KMS-11 (cell line): Measurements from ENCODE around the gene MOV10.

ENCODE experiments used
- H2AFZ ChIP-seq: fragments of 200-600 bp; sonication (generic); 2 replicates; pipeline ENCODE4 v1.6.1; 2016; ENCODE audit warnings: antibody characterized with exemption, mixed run types, low read depth
- H3K27ac ChIP-seq: fragments of 200-600 bp; sonication (generic); 2 replicates; pipeline ENCODE4 v1.6.1; 2016; ENCODE audit warnings: mild to moderate bottlenecking, mixed run types
- H3K27me3 ChIP-seq: fragments of 200-600 bp; sonication (generic); 2 replicates; pipeline ENCODE4 v1.6.1; 2017; ENCODE audit warnings: mild to moderate bottlenecking, low read depth, mixed run types, moderate library complexity; ENCODE audit not compliant: insufficient read depth
- H3K36me3 ChIP-seq: fragments of 200-600 bp; sonication (generic); 2 replicates; pipeline ENCODE4 v1.6.1; 2017; ENCODE audit warnings: mild to moderate bottlenecking, mixed run types; ENCODE audit not compliant: insufficient read depth
- H3K4me1 ChIP-seq: fragments of 200-600 bp; sonication (generic); 2 replicates; pipeline ENCODE4 v1.6.1; 2016; ENCODE audit warnings: mild to moderate bottlenecking, low read depth, mixed run types; ENCODE audit not compliant: poor library complexity, severe bottlenecking
- H3K4me2 ChIP-seq: fragments of 200-600 bp; sonication (generic); 2 replicates; pipeline ENCODE4 v1.7.0; 2016; ENCODE audit warnings: mild to moderate bottlenecking, mixed run types
- H3K4me3 ChIP-seq: fragments of 200-600 bp; sonication (generic); IDR thresholded peaks from 2 replicates; pipeline ENCODE4 v1.6.1; 2017; ENCODE audit warnings: low read depth, low read length, mixed read lengths; ENCODE audit not compliant: insufficient read depth
- H3K79me2 ChIP-seq: fragments of 200-600 bp; sonication (generic); 2 replicates; pipeline ENCODE4 v1.6.1; 2016; ENCODE audit warnings: low read depth, mixed run types; ENCODE audit not compliant: insufficient read depth
- H3K9ac ChIP-seq: fragments of 200-600 bp; sonication (generic); 2 replicates; pipeline ENCODE4 v1.6.1; 2016; ENCODE audit warnings: mild to moderate bottlenecking, mixed run types
- H4K20me1 ChIP-seq: fragments of 200-600 bp; sonication (generic); 2 replicates; pipeline ENCODE4 v1.6.1; 2016; ENCODE audit warnings: mild to moderate bottlenecking, mixed run types; ENCODE audit not compliant: insufficient read depth
- TF ChIP-seq, protein P1 (sequence below): fragments of 200-600 bp; sonication (generic); conservative IDR thresholded peaks from 2 replicates; pipeline ENCODE4 v1.6.1; 2017; ENCODE audit warnings: low read depth, mild to moderate bottlenecking, antibody characterized with exemption, low read length, moderate library complexity, mixed read lengths

Gene MOV10

DNA sequence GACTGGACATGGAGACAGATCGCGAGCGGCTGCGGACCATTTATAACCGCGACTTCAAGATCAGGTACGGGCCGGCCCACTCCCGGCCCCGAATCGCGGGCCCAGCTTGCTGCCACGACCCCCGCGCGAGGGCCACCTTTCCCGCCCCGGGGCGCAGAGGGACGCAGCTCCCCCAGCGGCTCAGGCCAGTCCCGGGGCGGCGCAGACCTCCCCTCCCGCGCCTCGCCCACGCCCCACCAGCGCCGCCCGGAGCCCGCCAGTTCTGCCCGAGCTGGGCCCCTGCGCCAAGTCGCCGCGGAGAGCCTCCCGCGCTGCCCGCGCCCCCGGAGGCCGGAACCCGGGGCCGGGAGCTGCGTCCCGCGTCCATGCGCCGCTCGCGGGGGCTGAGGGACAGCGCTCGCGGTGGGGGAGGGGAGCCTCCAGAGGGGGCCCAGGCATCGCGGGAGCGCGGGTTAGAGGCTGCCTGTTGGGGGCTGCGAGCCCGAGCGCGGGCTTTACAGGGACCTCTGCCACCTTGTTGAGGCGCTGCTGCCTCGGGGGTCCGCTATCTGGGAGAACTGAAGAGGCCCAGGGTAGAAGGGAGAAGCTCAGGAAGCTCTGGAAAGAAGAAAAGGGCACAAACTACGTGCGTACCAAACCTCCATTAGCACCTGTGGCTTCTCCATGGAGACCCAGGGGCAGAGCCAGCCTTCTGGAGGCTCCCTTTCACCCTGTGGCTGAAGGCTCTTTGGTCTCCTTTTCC lies 698 bp downstream of the MOV10 start:
- H3K9ac ChIP-seq = peak overlapping the region; percentile 85
- peak overlapping the region; percentile 67 for H2AFZ ChIP-seq
- no peaks in the 10 kb centered on the region for H4K20me1 ChIP-seq
- H3K27me3 ChIP-seq = no peaks in the 10 kb centered on the region
- peak overlapping the region; percentile 95 for H3K4me2 ChIP-seq
- TF ChIP-seq, protein P1, sequence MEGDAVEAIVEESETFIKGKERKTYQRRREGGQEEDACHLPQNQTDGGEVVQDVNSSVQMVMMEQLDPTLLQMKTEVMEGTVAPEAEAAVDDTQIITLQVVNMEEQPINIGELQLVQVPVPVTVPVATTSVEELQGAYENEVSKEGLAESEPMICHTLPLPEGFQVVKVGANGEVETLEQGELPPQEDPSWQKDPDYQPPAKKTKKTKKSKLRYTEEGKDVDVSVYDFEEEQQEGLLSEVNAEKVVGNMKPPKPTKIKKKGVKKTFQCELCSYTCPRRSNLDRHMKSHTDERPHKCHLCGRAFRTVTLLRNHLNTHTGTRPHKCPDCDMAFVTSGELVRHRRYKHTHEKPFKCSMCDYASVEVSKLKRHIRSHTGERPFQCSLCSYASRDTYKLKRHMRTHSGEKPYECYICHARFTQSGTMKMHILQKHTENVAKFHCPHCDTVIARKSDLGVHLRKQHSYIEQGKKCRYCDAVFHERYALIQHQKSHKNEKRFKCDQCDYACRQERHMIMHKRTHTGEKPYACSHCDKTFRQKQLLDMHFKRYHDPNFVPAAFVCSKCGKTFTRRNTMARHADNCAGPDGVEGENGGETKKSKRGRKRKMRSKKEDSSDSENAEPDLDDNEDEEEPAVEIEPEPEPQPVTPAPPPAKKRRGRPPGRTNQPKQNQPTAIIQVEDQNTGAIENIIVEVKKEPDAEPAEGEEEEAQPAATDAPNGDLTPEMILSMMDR = no peak
- no peaks in the 10 kb centered on the region for H3K79me2 ChIP-seq
- H3K27ac ChIP-seq = peak overlapping the region; percentile 64
- H3K36me3 ChIP-seq = no peaks in the 10 kb centered on the region
- no peak overlapping the region for H3K4me3 ChIP-seq
- peaks cover 20% of the 10 kb centered on the region for H3K4me1 ChIP-seq

DNA sequence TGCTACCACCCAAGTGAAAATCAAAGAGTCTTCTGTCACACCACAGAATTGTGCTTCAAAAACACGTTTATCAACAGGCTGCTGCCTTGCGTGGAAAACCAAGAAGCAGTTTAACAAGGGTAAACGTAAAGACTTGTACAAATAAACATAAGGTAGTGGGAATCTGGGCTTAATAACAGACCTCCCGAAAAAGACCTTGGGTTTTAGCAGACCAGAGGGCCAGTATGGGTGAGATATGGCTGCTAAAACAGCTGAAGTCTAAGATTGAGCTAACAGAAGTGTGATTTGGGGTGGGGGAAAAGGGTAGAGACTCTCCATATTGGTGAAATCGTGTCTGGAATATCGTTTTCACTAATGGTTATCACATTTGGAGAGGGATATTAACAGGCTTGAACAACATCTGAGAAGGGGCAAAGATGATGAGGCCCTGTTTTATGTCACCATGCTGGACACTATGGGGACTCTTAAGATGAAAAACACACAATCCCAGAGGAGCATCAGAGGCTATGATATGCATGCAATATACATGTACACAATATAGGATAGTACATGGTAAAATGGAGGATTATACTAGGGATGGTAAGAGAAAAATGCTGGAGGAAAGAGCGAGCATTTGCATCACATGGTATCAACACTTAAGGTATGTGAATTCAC lies 1.4 kb downstream of the MOV10 start:
- Histone ChIP-seq H3K4me2 (peak overlapping the region; percentile 95), H3K79me2 (no peaks in the 10 kb centered on the region), H3K4me1 (peaks cover 20% of the 10 kb centered on the region), H2AFZ (peak overlapping the region; percentile 67), H3K27ac (no peak overlapping the region), H3K4me3 (no peak overlapping the region), H3K36me3 (no peaks in the 10 kb centered on the region), H3K27me3 (no peaks in the 10 kb centered on the region), H3K9ac (peak overlapping the region; percentile 85), H4K20me1 (no peaks in the 10 kb centered on the region)
- TF ChIP-seq, protein P1 = no peak

DNA sequence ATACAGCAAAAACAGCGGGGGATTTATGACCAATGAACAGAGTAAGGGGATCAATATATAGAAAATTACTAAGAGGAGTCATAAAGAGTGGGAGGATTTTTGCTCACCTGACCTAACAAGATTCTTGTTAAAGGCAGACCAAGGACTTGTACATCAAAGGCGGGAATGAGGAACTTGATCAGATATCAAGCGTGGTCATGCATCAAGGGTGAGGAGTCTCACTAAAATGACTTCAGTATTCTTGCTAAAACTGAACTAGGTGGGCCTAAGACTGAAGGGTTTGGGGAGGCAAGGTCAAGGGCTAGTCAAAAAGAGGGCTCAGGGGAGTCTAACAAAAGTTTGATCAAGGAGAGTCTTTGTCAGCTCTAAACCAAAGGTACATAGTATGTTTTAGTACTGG lies 2.1 kb downstream of the MOV10 start:
- peaks cover 20% of the 10 kb centered on the region for H3K4me1 ChIP-seq
- H3K27me3 ChIP-seq = no peaks in the 10 kb centered on the region
- H2AFZ ChIP-seq = no peak overlapping the region
- peak overlapping the region; percentile 95; the same call in 1 of the 2 replicates for H3K4me2 ChIP-seq
- H4K20me1 ChIP-seq = no peaks in the 10 kb centered on the region
- H3K79me2 ChIP-seq = no peaks in the 10 kb centered on the region
- no peak overlapping the region for H3K4me3 ChIP-seq
- H3K27ac ChIP-seq = no peak overlapping the region
- TF ChIP-seq, protein P1 = no peak
- no peak overlapping the region for H3K9ac ChIP-seq
- no peaks in the 10 kb centered on the region for H3K36me3 ChIP-seq

DNA sequence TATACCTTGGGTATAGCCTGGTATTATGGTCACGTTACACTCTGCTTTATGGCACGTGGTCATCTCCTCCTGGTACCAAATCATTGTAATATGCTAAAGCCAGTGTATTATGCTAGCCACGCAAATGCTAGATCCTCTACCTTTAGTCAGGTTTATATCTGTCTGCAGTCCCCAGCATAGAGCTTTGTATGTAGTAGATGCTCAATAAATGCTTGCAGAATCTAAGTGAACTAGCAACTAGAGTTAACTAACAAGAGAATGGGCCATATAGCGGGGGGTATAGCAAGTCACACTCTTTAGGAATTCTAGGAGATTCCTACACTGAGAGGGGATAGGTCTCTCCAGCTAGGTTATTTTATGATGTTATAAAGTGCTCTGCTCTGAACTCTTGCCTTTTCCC lies 3.0 kb downstream of the MOV10 start:
- TF ChIP-seq, protein P1 = no peak
- no peaks in the 10 kb centered on the region for H3K36me3 ChIP-seq
- H3K4me1 ChIP-seq = peaks cover 17% of the 10 kb centered on the region
- no peaks in the 10 kb centered on the region for H4K20me1 ChIP-seq
- no peak overlapping the region for H3K9ac ChIP-seq
- no peak overlapping the region for H2AFZ ChIP-seq
- no peak overlapping the region for H3K27ac ChIP-seq
- no peaks in the 10 kb centered on the region for H3K79me2 ChIP-seq
- H3K27me3 ChIP-seq = no peaks in the 10 kb centered on the region
- H3K4me2 ChIP-seq = no peak overlapping the region
- H3K4me3 ChIP-seq = no peak overlapping the region
